NCI-H446 treated with DMSO at 0.1 percent for 48 hours (cell line): ENCODE results near the gene PPP4R4.
"Not testable (repeated sequence)": the region's sequence is repeated elsewhere in the genome, so short reads cannot be mapped to it uniquely, and the experiment has no call there.

Experiments
- DNase-seq: peaks from one replicate; lab custom pipeline; 2025; lab: John Stamatoyannopoulos, UW

PPP4R4 gene

DNA sequence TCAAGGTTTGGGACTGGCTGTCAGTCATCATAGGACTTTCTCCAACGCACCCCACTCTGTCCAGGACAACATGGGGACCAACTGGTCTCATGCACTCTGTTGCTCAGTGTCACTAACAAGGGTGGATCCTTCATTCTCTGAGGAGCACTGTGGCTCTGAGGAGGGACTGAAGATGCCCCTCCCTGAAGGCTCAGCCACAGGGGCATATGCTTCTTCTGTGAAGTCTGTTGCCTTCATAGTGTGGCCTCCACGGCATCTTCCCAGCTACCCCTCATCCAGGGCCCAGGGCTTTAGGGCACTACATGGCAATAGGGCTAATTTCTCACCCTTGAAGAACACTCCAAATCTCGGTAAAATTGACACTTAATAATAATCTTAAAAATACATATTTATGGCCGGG is 30.4 kb upstream of the PPP4R4 start:
- no peak for DNase-seq

GRCh38 chr14:94144765-94145164 is 29.4 kb upstream of the PPP4R4 start:
- DNase-seq: no peak

DNA sequence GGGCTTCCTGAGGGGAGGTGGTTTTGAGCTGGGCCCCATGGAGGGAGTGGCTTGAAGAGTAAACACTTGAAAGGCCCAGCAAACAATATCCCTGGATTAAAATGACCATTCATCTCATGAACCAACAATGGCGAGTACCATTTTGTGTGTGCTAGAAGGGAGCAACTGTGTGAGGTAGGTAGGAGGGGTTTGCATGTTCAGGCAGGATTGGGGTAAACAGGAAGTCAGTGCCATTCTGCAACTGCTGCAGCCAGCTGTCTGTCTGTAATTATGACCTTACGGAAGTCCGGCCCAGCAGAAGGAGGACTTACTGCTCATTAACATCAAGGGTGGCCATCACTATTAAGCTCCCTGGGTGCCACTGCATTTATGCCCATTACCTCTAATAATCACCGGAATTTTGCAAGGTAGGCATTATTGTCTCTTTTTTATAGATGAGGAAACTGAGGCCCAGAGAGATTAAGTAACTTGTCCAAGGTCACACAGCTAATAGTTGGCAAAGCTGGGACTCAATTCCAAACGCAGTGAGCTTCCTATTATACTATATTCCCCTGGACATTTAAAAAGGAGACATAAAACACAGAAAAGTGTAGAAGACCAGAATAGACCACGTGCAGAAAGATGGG is 28.1 kb upstream of the PPP4R4 start:
- DNase-seq: no peak

DNA sequence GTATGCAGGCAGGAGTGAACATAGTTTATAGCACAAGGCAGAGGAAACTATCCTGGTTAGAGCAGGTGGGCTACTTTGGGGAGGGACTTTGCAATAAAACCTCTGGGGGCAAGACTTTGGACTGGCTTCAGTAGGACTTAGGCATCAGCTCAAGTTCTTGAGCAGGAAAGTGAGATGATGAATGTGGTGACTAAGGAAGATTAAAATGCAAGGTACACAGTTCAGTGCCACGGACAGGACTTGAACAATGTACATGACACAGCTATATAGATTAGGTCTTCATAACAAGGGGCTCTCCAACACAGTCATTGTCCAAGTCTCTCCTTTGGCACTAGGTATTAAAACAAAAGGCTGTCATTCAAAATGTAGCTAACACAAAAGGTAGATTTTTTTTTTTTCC is 21.4 kb upstream of the PPP4R4 start:
- DNase-seq: no peak

GRCh38 chr14:94153750-94154342 is 20.3 kb upstream of the PPP4R4 start:
- DNase-seq: no peak

DNA sequence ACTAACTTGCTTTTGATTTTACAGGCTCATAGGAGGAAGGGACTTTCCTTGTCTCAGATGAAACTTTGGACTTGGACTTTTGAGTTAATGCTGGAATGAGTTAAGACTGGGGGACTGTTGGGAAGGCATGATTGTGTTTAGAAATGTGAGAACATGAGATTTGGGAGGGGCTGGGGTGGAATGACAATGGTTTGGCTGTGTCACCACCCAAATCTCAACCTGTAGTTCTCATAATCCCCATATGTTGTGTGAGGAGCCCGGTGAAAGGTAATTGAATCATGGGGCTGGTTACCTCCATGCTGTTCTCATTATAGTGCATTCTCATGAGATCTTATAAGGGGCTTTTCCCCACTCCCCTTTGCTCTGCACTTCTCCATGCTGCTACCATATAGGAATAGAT is 18.0 kb upstream of the PPP4R4 start:
- DNase-seq: not testable (repeated sequence)

DNA sequence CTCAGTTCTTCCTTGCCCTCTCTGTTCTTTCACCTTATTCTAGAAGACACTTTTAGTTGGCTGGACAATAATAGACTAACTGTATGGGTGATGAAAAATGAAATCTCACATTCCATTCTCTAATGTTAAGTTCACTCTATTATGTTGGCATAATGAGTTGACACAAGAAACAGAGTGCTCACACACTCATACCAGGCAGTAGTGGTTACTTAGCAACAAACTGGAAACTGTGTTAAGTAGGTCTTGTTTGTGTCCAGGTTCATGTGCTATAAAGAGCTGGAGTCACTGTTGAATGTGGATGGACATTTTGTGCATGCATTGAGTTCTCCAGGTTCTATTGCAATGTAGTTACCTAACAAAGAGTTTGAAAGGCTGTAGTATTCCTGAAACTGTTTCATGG is 16.9 kb upstream of the PPP4R4 start:
- DNase-seq: no peak

- no peak for DNase-seq
Measured at GRCh38 chr14:94158239-94158883, 15.8 kb upstream of the PPP4R4 start.

DNA sequence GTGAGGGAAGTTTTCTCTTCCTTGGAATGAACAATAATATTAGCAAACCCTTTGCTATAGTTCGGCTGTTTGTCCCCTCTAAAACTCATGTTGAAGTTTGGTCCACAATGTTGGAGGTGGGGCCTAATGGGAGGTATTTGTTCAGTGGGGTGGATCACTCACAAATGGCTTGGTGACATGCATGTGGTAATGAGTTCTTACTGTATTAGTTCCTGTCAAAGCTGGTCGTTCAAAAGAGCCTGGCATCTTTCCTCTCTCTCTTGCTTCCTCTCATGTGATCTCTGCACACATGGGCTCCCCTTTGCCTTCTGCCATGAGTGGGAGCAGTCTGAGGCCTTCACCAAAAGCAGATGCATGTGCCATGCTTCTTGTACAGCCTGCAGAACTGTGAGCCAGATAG is 13.1 kb upstream of the PPP4R4 start:
- no peak for DNase-seq

- no peak for DNase-seq
Measured at GRCh38 chr14:94161981-94162380, 12.1 kb upstream of the PPP4R4 start.

DNA sequence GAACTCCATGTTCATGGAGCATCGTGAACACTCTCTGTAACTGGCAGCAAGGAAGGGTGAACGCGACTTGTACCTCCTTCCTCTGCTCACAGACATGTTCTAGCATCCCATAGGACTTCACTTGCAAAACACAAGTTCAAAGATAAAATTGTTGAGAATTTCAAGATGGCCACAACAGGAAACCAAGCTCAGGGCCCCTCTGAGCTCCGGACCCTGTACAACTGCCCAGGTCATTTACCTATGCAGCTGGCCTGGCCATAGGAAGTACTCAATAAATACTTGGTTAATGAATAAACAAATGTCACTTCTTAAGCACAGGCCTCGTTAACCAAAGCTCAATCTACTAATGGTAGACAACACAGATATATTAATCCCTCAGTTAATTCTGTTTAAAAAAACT is 11.7 kb upstream of the PPP4R4 start:
- no peak for DNase-seq

GRCh38 chr14:94163796-94164195 is 10.3 kb upstream of the PPP4R4 start:
- DNase-seq: no peak

GRCh38 chr14:94164685-94165431 is 9.3 kb upstream of the PPP4R4 start:
- DNase-seq: no peak

GRCh38 chr14:94165744-94166143 is 8.4 kb upstream of the PPP4R4 start:
- no peak for DNase-seq

DNA sequence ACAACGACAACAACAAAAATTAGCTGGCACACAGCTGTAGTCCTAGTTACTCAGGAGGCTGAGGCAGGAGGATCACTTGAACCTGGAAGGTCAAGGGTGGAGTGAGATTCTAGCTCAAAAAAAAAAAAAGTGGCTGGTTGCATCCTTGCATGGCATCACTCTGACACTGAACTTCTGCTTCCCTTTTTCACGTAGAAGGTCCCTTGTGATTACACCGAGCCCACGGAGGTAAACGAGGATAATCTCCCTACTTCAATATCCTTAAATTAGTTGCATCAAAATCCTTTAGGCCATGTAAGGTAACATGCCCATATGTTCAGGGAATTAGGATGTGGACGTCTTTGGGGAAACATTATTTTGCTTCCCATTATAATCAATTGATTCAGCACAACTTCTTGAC is 4.0 kb upstream of the PPP4R4 start:
- no peak for DNase-seq

- DNase-seq: no peak
Measured at GRCh38 chr14:94171208-94171607, 2.9 kb upstream of the PPP4R4 start.

GRCh38 chr14:94172545-94172944 is 1.6 kb upstream of the PPP4R4 start:
- no peak for DNase-seq

DNA sequence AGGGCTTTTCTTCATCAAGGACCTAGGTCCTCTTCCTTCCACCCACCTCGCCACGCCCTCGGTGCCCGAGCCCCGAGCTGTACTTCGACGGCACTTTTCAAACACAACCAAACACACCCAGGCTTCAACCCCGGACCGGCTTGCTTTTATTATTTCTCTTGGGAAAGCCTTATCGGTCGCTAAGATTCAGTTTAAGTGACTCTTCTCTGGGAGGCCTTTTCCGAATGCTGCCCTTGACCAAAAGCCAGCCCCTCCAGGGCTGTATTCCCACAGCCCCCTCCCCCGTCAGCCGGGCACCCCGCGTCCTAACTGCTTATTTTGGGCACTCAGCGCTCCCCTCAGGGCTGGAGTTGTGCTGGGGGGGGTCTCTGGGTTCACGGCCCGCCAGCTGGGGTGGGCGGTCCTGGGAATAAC is 644 bp upstream of the PPP4R4 start:
- DNase-seq: no peak

DNA sequence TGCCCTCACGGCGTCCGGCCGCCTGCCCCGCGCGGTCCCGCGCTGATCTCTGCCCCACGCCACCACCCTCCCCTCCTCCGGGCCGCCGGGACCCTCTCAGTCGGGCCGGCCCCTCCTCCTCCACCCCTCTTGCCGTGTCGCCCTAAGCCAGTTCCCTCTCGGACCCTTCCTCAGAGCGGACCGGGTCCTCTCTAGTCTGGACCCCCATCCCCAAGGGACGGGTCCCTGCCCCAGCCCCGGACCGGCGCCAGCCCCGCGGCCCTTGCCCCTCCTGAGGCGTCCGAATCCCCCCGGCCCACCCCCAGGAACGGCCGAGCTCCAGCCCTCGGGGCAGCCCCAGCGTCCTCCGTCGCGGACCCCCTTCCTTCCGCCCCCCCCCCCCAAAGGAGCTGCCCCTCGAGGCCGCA is 485 bp downstream of the PPP4R4 start:
- no peak for DNase-seq

GRCh38 chr14:94175011-94175745 is 1.1 kb downstream of the PPP4R4 start:
- DNase-seq: no peak

- DNase-seq: no peak
Measured at GRCh38 chr14:94175747-94176146, 1.6 kb downstream of the PPP4R4 start.

GRCh38 chr14:94176808-94177207 is 2.7 kb downstream of the PPP4R4 start:
- DNase-seq: no peak
